Transverse colon (tissue), 3 donors: ENCODE results near the gene AEBP2.

Experiments
- CTCF ChIP-seq, 5 experiments: fragments of 200-600 bp in 3 of 5; fragments of 450-650 bp in 2 of 5; sonication (generic) in 3 of 5; IDR thresholded peaks; 1 replicate in 2 of 5; 2 replicates in 3 of 5; pipeline ENCODE4 v1.5.1; 2016 to 2017; ENCODE audit warnings: antibody characterized with exemption in 5 of 5, inconsistent platforms in 3 of 5, mild to moderate bottlenecking in 2 of 5, moderate library complexity in 1 of 5
- POLR2A ChIP-seq: fragments of 450-650 bp; IDR thresholded peaks from one replicate; pipeline ENCODE4 v1.6.1; 2016; ENCODE audit warnings: antibody characterized with exemption, mild to moderate bottlenecking, moderate library complexity

DNA sequence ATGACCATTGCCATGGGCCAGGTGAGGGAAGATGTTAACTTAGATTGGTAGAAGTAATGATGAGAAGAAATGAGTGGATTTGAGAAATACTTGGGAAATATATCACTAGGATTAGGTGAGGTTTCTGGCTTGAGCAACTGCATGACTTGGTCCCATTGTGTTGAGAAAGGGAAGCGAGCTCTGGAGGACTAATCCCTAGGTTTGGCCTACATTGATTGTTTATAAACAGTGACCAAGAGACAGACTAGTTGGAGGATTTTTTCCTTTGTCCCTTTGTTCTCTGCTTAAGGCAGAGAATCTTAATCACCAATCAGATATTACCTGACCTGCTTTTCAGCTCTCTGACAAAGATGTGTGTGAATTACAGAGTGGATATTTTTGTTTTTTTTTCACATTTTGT, 100.5 kb downstream of the AEBP2 start:
- TF ChIP-seq CTCF (IDR thresholded peaks at IDR 0.05) (no peak), POLR2A (no peak)
